ENCODE measurements around the gene GABARAPL2.

DNA sequence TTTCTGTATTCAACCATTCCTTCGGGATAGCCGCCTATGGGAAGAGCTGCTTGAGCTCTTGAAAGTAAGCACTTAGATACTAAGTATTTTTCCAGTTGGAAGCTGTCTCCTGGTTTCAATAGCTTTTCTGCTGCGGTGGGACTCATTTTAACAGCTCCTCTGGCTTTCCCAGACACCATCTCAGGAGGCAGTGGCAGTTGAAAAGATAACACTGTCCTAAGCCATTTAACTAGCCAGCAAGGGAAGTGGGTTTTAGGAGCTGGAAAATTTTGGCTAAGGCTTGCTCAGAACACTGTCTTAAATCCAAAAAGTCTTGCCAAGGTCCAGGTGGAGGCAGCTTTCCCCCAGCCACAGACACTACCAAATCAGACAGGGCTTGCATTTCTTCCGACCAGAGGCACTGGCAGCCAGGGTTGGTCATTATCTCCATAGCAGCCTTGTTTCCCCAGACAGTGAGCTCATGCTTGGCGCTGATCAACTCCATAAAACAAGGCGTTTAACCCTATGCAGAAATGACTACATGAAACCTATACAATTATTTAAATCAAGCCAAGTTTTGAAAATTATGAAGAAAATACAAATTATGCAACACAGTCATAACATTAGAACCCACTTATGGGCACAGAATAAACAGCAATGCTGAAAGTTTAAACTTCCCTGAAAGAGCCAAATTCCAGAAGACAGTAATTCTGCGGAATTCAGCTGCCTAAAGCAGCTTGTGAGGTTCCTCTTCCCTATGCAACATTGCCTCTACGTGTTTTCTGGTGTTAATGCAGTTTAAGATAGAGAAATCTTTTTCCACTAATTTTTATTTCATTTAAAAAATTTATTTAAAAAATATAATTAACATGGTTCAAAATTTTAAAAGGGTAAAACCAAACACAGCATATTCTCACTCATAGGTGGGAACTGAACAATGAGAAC is 25.0 kb downstream of the GABARAPL2 start:
- TF ChIP-seq, protein P1, sequence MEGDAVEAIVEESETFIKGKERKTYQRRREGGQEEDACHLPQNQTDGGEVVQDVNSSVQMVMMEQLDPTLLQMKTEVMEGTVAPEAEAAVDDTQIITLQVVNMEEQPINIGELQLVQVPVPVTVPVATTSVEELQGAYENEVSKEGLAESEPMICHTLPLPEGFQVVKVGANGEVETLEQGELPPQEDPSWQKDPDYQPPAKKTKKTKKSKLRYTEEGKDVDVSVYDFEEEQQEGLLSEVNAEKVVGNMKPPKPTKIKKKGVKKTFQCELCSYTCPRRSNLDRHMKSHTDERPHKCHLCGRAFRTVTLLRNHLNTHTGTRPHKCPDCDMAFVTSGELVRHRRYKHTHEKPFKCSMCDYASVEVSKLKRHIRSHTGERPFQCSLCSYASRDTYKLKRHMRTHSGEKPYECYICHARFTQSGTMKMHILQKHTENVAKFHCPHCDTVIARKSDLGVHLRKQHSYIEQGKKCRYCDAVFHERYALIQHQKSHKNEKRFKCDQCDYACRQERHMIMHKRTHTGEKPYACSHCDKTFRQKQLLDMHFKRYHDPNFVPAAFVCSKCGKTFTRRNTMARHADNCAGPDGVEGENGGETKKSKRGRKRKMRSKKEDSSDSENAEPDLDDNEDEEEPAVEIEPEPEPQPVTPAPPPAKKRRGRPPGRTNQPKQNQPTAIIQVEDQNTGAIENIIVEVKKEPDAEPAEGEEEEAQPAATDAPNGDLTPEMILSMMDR (IDR thresholded peaks at IDR 0.05) = no peak
- TF ChIP-seq POLR2A (IDR thresholded peaks at IDR 0.05) = no peak
